WTC11 (cell line): Measurements from ENCODE around the gene CGREF1. TPM values are rescaled to one million over a fixed set of nuclear protein-coding genes. Genes with fewer than 3 reads are reported as not detected.

Experiments used
- ATAC-seq: fragments of 200-7000 bp; cut with Tn5 transposase; 2 replicates; pipeline ENCODE4 v1.10.0; 2021; ENCODE audit warnings: mild to moderate bottlenecking, moderate library complexity
- CTCF ChIA-PET: fragments of 300-600 bp; sonication (Branson Sonifier 250); formaldehyde crosslinking; loops from one replicate; lab custom pipeline; 2021; ENCODE audit warnings: antibody characterized with exemption; lab: Charles Lee
- POLR2A ChIA-PET: fragments of 350-600 bp; sonication (Branson Sonifier 250); formaldehyde crosslinking; loops from one replicate; lab custom pipeline; 2021; ENCODE audit warnings: antibody characterized with exemption; lab: Charles Lee
- DNase-seq: peaks from one replicate; pipeline ENCODE4 v3.0.0; 2021; ENCODE audit warnings: low spot score
- H3K27ac Mint-ChIP-seq: 2 replicates; pipeline ENCODE4 v1.8.0; 2021; ENCODE audit warnings: mixed read lengths
- H3K27me3 Mint-ChIP-seq: 2 replicates; pipeline ENCODE4 v1.8.0; 2021; ENCODE audit warnings: low read depth, mild to moderate bottlenecking, moderate library complexity, mixed read lengths
- H3K36me3 Mint-ChIP-seq: 2 replicates; pipeline ENCODE4 v1.8.0; 2021; ENCODE audit warnings: mixed read lengths
- H3K4me1 Mint-ChIP-seq: 2 replicates; pipeline ENCODE4 v1.8.0; 2022; ENCODE audit warnings: mixed read lengths
- H3K4me3 Mint-ChIP-seq: 2 replicates; pipeline ENCODE4 v1.8.0; 2021; ENCODE audit warnings: mild to moderate bottlenecking, moderate library complexity, mixed read lengths
- H3K9me3 Mint-ChIP-seq: 2 replicates; pipeline ENCODE4 v1.8.0; 2021; ENCODE audit warnings: mixed read lengths
- ATF3 ChIP-seq: sonication (generic); formaldehyde crosslinking; conservative IDR thresholded peaks from 2 replicates; pipeline ENCODE4 v1.8.1; 2022; ENCODE audit warnings: mild to moderate bottlenecking, missing genetic modification reagents
- ATF6 ChIP-seq: sonication (generic); formaldehyde crosslinking; IDR thresholded peaks from 2 replicates; pipeline ENCODE4 v1.8.1; 2023; ENCODE audit warnings: mild to moderate bottlenecking, missing genetic modification reagents
- CREB1 ChIP-seq: sonication (generic); formaldehyde crosslinking; IDR thresholded peaks from 2 replicates; pipeline ENCODE4 v1.8.0; 2023; ENCODE audit warnings: mild to moderate bottlenecking, missing genetic modification reagents
- FOXJ3 ChIP-seq: sonication (generic); formaldehyde crosslinking; IDR thresholded peaks from 2 replicates; pipeline ENCODE4 v1.9.0; 2021; ENCODE audit warnings: missing genetic modification reagents, mild to moderate bottlenecking, borderline replicate concordance
- GABPB1 ChIP-seq: sonication (generic); formaldehyde crosslinking; IDR thresholded peaks from 2 replicates; pipeline ENCODE4 v1.8.1; 2023; ENCODE audit warnings: mild to moderate bottlenecking, missing genetic modification reagents
- GRHL2 ChIP-seq: fragments of 250-450 bp; sonication (Bioruptor Pico); IDR thresholded peaks from 2 replicates; pipeline ENCODE4 v1.8.0; 2022; ENCODE audit warnings: mild to moderate bottlenecking, moderate library complexity; ENCODE audit not compliant: insufficient replicate concordance, severe bottlenecking
- IRF2 ChIP-seq: sonication (generic); formaldehyde crosslinking; IDR thresholded peaks from 2 replicates; pipeline ENCODE4 v1.8.0; 2022; ENCODE audit warnings: low read depth, missing genetic modification reagents, borderline replicate concordance
- JAZF1 ChIP-seq: fragments of 250-450 bp; sonication (Bioruptor Pico); IDR thresholded peaks from 2 replicates; pipeline ENCODE4 v1.9.0; 2021; ENCODE audit warnings: moderate library complexity, mild to moderate bottlenecking, inconsistent platforms
- MAX ChIP-seq: sonication (generic); formaldehyde crosslinking; IDR thresholded peaks from 2 replicates; pipeline ENCODE4 v1.8.0; 2022; ENCODE audit warnings: mild to moderate bottlenecking, missing genetic modification reagents
- MLX ChIP-seq: sonication (generic); formaldehyde crosslinking; IDR thresholded peaks from 2 replicates; pipeline ENCODE4 v1.8.1; 2023; ENCODE audit warnings: mild to moderate bottlenecking, missing genetic modification reagents, moderate library complexity
- MXD4 ChIP-seq: fragments of 250-450 bp; sonication (Bioruptor Pico); IDR thresholded peaks from 2 replicates; pipeline ENCODE4 v1.8.0; 2021; ENCODE audit warnings: mild to moderate bottlenecking, moderate library complexity, borderline replicate concordance
- MYBL2 ChIP-seq: sonication (generic); formaldehyde crosslinking; IDR thresholded peaks from 2 replicates; pipeline ENCODE4 v1.8.1; 2023; ENCODE audit warnings: mild to moderate bottlenecking, moderate library complexity, missing genetic modification reagents
- NFE2L1 ChIP-seq: sonication (generic); formaldehyde crosslinking; IDR thresholded peaks from 2 replicates; pipeline ENCODE4 v1.8.1; 2023; ENCODE audit warnings: missing genetic modification reagents
- NR2C2 ChIP-seq: sonication (generic); formaldehyde crosslinking; IDR thresholded peaks from 2 replicates; pipeline ENCODE4 v1.8.0; 2022; ENCODE audit warnings: mild to moderate bottlenecking, missing genetic modification reagents
- OVOL2 ChIP-seq: fragments of 250-450 bp; sonication (Bioruptor Pico); IDR thresholded peaks from 2 replicates; pipeline ENCODE4 v1.9.0; 2021; ENCODE audit warnings: mild to moderate bottlenecking, borderline replicate concordance
- PRRX2 ChIP-seq: fragments of 250-450 bp; sonication (Bioruptor Pico); IDR thresholded peaks from 2 replicates; pipeline ENCODE4 v1.8.0; 2021; ENCODE audit warnings: mild to moderate bottlenecking
- SP1 ChIP-seq: sonication (generic); formaldehyde crosslinking; conservative IDR thresholded peaks from 2 replicates; pipeline ENCODE4 v1.8.1; 2022; ENCODE audit warnings: missing genetic modification reagents
- ZMAT4 ChIP-seq: fragments of 250-450 bp; sonication (Bioruptor Pico); IDR thresholded peaks from 2 replicates; pipeline ENCODE4 v1.9.0; 2021; ENCODE audit warnings: mild to moderate bottlenecking
- ZNF138 ChIP-seq: sonication (generic); formaldehyde crosslinking; conservative IDR thresholded peaks from 2 replicates; pipeline ENCODE4 v1.8.1; 2022; ENCODE audit warnings: mild to moderate bottlenecking, moderate library complexity, missing genetic modification reagents
- ZNF232 ChIP-seq: sonication (generic); formaldehyde crosslinking; IDR thresholded peaks from 2 replicates; pipeline ENCODE4 v1.8.0; 2022; ENCODE audit warnings: mild to moderate bottlenecking, missing genetic modification reagents
- ZNF317 ChIP-seq: sonication (generic); formaldehyde crosslinking; IDR thresholded peaks from 2 replicates; pipeline ENCODE4 v1.8.1; 2023; ENCODE audit warnings: low read depth, mild to moderate bottlenecking, moderate library complexity, missing genetic modification reagents, borderline replicate concordance
- ZNF423 ChIP-seq: fragments of 250-450 bp; sonication (Bioruptor Pico); IDR thresholded peaks from 2 replicates; pipeline ENCODE4 v2.1.2; 2022; ENCODE audit warnings: mild to moderate bottlenecking, moderate library complexity
- total RNA-seq: library from RNA; stranded (reverse); gene quantifications from 3 replicates; pipeline ENCODE4 v1.2.3, GENCODE V29; 2021
- TF ChIP-seq, protein P1 (sequence below): sonication (generic); formaldehyde crosslinking; IDR thresholded peaks from 2 replicates; pipeline ENCODE4 v1.8.0; 2023; ENCODE audit warnings: missing genetic modification reagents, mild to moderate bottlenecking, borderline replicate concordance
- TF ChIP-seq, protein P2 (sequence below): fragments of 200-600 bp; IDR thresholded peaks from 2 replicates; pipeline ENCODE4 v1.8.0; 2022; ENCODE audit warnings: antibody characterized with exemption

Gene CGREF1
- total RNA-seq, 1 experiment from 2014 or later, result 3.5 TPM

- TF ChIP-seq, protein P1, sequence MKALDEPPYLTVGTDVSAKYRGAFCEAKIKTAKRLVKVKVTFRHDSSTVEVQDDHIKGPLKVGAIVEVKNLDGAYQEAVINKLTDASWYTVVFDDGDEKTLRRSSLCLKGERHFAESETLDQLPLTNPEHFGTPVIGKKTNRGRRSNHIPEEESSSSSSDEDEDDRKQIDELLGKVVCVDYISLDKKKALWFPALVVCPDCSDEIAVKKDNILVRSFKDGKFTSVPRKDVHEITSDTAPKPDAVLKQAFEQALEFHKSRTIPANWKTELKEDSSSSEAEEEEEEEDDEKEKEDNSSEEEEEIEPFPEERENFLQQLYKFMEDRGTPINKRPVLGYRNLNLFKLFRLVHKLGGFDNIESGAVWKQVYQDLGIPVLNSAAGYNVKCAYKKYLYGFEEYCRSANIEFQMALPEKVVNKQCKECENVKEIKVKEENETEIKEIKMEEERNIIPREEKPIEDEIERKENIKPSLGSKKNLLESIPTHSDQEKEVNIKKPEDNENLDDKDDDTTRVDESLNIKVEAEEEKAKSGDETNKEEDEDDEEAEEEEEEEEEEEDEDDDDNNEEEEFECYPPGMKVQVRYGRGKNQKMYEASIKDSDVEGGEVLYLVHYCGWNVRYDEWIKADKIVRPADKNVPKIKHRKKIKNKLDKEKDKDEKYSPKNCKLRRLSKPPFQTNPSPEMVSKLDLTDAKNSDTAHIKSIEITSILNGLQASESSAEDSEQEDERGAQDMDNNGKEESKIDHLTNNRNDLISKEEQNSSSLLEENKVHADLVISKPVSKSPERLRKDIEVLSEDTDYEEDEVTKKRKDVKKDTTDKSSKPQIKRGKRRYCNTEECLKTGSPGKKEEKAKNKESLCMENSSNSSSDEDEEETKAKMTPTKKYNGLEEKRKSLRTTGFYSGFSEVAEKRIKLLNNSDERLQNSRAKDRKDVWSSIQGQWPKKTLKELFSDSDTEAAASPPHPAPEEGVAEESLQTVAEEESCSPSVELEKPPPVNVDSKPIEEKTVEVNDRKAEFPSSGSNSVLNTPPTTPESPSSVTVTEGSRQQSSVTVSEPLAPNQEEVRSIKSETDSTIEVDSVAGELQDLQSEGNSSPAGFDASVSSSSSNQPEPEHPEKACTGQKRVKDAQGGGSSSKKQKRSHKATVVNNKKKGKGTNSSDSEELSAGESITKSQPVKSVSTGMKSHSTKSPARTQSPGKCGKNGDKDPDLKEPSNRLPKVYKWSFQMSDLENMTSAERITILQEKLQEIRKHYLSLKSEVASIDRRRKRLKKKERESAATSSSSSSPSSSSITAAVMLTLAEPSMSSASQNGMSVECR (CRISPR knock-in tag), result no peak
- TF ChIP-seq GABPB1 (CRISPR knock-in tag) (0 out of 2 replicates have a peak, but pooled peaks have one; percentile 28), FOXJ3 (CRISPR knock-in tag) (no peak), OVOL2 (no peak), ATF3 (CRISPR knock-in tag) (no peak), NR2C2 (CRISPR knock-in tag) (no peak), MXD4 (CRISPR knock-in tag) (no peak), ZNF317 (CRISPR knock-in tag) (no peak), ZNF232 (CRISPR knock-in tag) (no peak), ZNF138 (CRISPR knock-in tag) (no peak), IRF2 (CRISPR knock-in tag) (no peak), MYBL2 (CRISPR knock-in tag) (0 out of 2 replicates have a peak, but pooled peaks have one; percentile 54), MAX (CRISPR knock-in tag) (peak; percentile 29; the same call in 1 of the 2 replicates), CREB1 (CRISPR knock-in tag) (no peak), NFE2L1 (CRISPR knock-in tag) (0 out of 2 replicates have a peak, but pooled peaks have one; percentile 45), JAZF1 (CRISPR knock-in tag) (no peak)
- TF ChIP-seq, protein P2, sequence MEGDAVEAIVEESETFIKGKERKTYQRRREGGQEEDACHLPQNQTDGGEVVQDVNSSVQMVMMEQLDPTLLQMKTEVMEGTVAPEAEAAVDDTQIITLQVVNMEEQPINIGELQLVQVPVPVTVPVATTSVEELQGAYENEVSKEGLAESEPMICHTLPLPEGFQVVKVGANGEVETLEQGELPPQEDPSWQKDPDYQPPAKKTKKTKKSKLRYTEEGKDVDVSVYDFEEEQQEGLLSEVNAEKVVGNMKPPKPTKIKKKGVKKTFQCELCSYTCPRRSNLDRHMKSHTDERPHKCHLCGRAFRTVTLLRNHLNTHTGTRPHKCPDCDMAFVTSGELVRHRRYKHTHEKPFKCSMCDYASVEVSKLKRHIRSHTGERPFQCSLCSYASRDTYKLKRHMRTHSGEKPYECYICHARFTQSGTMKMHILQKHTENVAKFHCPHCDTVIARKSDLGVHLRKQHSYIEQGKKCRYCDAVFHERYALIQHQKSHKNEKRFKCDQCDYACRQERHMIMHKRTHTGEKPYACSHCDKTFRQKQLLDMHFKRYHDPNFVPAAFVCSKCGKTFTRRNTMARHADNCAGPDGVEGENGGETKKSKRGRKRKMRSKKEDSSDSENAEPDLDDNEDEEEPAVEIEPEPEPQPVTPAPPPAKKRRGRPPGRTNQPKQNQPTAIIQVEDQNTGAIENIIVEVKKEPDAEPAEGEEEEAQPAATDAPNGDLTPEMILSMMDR, result no peak
Measured at GRCh38 chr2:27123302-27124150, 4.6 kb upstream of the CGREF1 start, which contains the start of gene ABHD1 (continued).

DNA sequence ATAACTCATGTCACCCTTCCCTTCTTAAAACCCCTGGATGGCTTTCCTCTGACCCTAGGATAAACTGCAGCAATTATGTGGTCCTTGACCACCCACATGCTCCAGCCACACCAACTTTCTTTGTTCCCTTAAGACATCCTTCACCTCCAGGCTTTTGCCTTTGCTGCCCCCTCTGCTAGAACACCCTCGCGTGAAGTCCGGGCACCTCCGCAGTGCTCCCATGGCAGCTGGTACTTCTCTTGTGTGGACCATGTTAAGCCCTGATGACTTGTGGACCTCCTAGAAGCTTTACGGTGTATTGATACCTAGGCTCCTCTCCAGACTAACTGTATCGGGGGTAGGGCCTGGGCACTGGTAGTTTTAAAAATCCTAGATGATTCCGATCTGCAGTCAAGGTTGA, 3.9 kb upstream of the CGREF1 start:
- H3K4me3 Mint-ChIP-seq, result peak overlapping the region; percentile 84
- no peaks in the 10 kb centered on the region for H3K9me3 Mint-ChIP-seq
- no peak for DNase-seq
- H3K27me3 Mint-ChIP-seq, result peaks cover 69% of the 10 kb centered on the region
- POLR2A ChIA-PET, result interaction anchor here (0.7 kb wide), 1 partner anchor 185 kb away, joined by 3 read pairs; the partner anchor contains the start of gene UCN
- no peak for TF ChIP-seq ZMAT4 (CRISPR knock-in tag)
- TF ChIP-seq GRHL2 (CRISPR knock-in tag), result no peak
- no peak for TF ChIP-seq PRRX2 (CRISPR knock-in tag)
- no peak for TF ChIP-seq ZNF138 (CRISPR knock-in tag)
- TF ChIP-seq ATF6 (CRISPR knock-in tag), result no peak
- TF ChIP-seq ZNF423, result no peak
- TF ChIP-seq MLX (CRISPR knock-in tag), result no peak
- no peak for TF ChIP-seq SP1 (CRISPR knock-in tag)
- TF ChIP-seq, all 79 proteins: peak for 0
- peaks cover 21% of the 10 kb centered on the region; the same call in 1 of the 2 replicates for H3K4me1 Mint-ChIP-seq
- no peak for ATAC-seq
- no peak overlapping the region for H3K27ac Mint-ChIP-seq
- no peaks in the 10 kb centered on the region for H3K36me3 Mint-ChIP-seq
- CTCF ChIA-PET, result interaction anchor here (1.1 to 3.1 kb wide), 6 partner anchors 8 to 157 kb away, joined by 3 to 33 read pairs (median 8); partner anchors contain the start of genes KHK and PREB
